22Rv1 (cell line): ENCODE data around the gene HTT.

Experiments
- CTCF ChIP-seq: fragments of 450-650 bp; IDR thresholded peaks from 2 replicates; pipeline ENCODE4 v1.5.1; 2017; ENCODE audit warnings: mild to moderate bottlenecking
- ZFX ChIP-seq: fragments of 450-650 bp; IDR thresholded peaks from 2 replicates; pipeline ENCODE4 v1.6.1; 2017; ENCODE audit warnings: antibody characterized with exemption, borderline replicate concordance

- TF ChIP-seq CTCF: no peak
- no peak for TF ChIP-seq ZFX
Observed at GRCh38 chr4:3178351-3178750, 103.9 kb downstream of the HTT start.
